Colonic mucosa (tissue), 4 donors: ENCODE measurements around the gene FANCE. TPM values are rescaled to one million over a fixed set of nuclear protein-coding genes. Genes with fewer than 3 reads are reported as not detected.

Source experiments
- DNase-seq: peaks from one replicate; pipeline ENCODE4 v3.0.0-alpha.2; 2020
- H3K27ac ChIP-seq: fragments of 200-600 bp; one replicate; pipeline ENCODE4 v1.8.0; 2021
- H3K27me3 ChIP-seq: fragments of 200-600 bp; one replicate; pipeline ENCODE4 v1.8.0; 2021
- H3K36me3 ChIP-seq: fragments of 200-600 bp; one replicate; pipeline ENCODE4 v1.8.0; 2021
- H3K4me1 ChIP-seq: fragments of 200-600 bp; one replicate; pipeline ENCODE4 v1.8.0; 2021; ENCODE audit warnings: mild to moderate bottlenecking
- H3K4me3 ChIP-seq: fragments of 200-600 bp; one replicate; pipeline ENCODE4 v1.8.0; 2021
- H3K9ac ChIP-seq, 2 donors: one replicate each; pipeline ENCODE4 v1.7.0; 2013; ENCODE audit warnings: control low read depth in 2 of 2, low read depth in 2 of 2, low read length in 2 of 2
- H3K9me3 ChIP-seq: fragments of 200-600 bp; one replicate; pipeline ENCODE4 v1.8.0; 2021
- CTCF ChIP-seq: fragments of 200-600 bp; IDR thresholded peaks from one replicate; pipeline ENCODE4 v1.8.0; 2022; ENCODE audit warnings: antibody characterized with exemption, mild to moderate bottlenecking
- intact Hi-C: fragments of 100-400 bp; cut with DNase I; formaldehyde crosslinking; loops from one replicate; pipeline ENCODE4 v1.14.1; 2022
- total RNA-seq, 2 donors: library from RNA; stranded (reverse); fragmentation: NEBNext Ultra II Directional in 1 of 2; extraction: Animal tissue kit (Norgen Biotek cat#: 25700) in 1 of 2; gene quantifications; one replicate each; pipeline ENCODE4 v1.2.1, GENCODE V29; 2021
- donor health status: healthy.
- donor health status: DM: no; HTN: no; CAD: no.
- donor health status: DM: no; HTN: no; CAD: no.

Gene FANCE
- total RNA-seq, 2 donors from 2014 or later: 3.7 to 10.7 TPM

DNA sequence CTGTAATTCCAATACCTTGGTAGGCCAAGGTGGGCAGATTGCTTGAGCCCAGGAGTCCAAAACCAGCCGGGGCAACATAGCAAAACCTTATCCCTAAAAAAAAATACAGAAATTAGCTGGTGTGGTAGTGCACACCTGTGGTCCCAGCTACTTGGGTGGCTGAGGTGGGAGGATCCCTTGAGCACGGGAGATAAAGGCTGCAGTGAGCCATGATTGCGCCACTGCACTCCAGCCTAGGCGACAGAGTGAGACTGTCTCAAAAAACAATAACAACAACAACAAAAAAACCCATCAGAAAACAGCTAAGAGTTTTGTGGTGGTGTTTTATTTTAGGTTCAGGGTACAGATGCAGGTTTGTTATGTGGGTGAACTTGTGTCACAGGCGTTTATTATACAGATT lies 42.9 kb upstream of the FANCE start:
- intact Hi-C loops: no loop called here
- no peak for TF ChIP-seq CTCF
- no peak overlapping the region for H3K27ac ChIP-seq
- no peak for DNase-seq
- H3K27me3 ChIP-seq: no peaks in the 10 kb centered on the region
- no peaks in the 10 kb centered on the region for H3K9me3 ChIP-seq
- no peaks in the 10 kb centered on the region for H3K4me1 ChIP-seq
- no peak overlapping the region for H3K9ac ChIP-seq
- H3K36me3 ChIP-seq: no peaks in the 10 kb centered on the region
- no peak overlapping the region for H3K4me3 ChIP-seq

DNA sequence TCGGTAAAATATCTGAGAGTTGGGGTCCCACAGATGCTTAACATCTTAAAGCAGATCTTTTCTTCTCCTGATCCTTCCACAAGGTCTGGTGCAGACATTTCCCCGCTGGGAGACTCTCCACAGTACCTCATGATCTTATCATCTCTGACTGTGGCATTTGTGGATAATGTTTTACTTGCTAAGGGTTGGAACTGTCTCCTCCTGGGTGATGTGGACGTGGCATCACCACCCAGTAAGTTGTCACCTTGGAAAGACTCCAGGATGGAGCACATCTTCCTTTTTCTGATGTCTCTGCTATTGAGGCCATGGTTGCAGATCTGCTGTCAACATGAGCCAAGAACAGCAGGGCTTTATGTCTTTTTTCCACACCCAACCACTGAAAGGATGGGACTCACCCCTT lies 42.0 kb upstream of the FANCE start:
- no peaks in the 10 kb centered on the region for H3K27me3 ChIP-seq
- intact Hi-C loops: no loop called here
- peaks cover 3% of the 10 kb centered on the region for H3K4me1 ChIP-seq
- H3K27ac ChIP-seq: no peak overlapping the region
- no peak for DNase-seq
- H3K9ac ChIP-seq: no peak overlapping the region
- H3K9me3 ChIP-seq: no peaks in the 10 kb centered on the region
- TF ChIP-seq CTCF: no peak
- H3K36me3 ChIP-seq: no peaks in the 10 kb centered on the region
- H3K4me3 ChIP-seq: no peak overlapping the region

GRCh38 chr6:35411066-35411465 lies 41.1 kb upstream of the FANCE start:
- H3K9ac ChIP-seq: no peak overlapping the region
- no peak overlapping the region for H3K4me3 ChIP-seq
- H3K4me1 ChIP-seq: peaks cover 3% of the 10 kb centered on the region
- H3K27ac ChIP-seq: no peak overlapping the region
- DNase-seq: no peak
- TF ChIP-seq CTCF: no peak
- H3K9me3 ChIP-seq: no peaks in the 10 kb centered on the region
- no peaks in the 10 kb centered on the region for H3K27me3 ChIP-seq
- intact Hi-C loops: no loop called here
- H3K36me3 ChIP-seq: no peaks in the 10 kb centered on the region

DNA sequence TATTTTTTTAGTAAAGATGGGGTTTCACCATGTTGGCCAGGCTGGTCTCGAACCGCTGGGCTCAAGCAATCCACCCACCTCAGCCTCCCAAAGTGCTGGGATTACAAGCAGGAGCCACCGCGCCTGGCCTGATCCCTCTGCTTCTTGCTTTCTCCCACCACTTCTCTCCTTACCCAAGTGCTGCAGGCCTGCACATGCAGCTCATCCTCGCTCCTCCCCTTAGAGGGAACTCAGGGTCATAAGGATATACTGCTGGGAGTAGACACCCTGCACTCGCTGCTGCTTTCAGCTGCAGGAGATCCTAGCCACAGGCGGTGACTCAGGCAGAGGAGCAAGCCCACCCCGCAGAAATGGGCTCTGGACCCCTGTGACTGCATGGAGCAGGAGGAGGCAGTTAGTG lies 40.0 kb upstream of the FANCE start:
- Histone ChIP-seq H3K27me3 (no peaks in the 10 kb centered on the region), H3K4me3 (no peak overlapping the region), H3K27ac (no peak overlapping the region), H3K4me1 (peaks cover 3% of the 10 kb centered on the region), H3K9me3 (no peaks in the 10 kb centered on the region), H3K9ac (no peak overlapping the region), H3K36me3 (no peaks in the 10 kb centered on the region)
- no peak for DNase-seq
- no peak for TF ChIP-seq CTCF
- intact Hi-C loops: no loop called here

- intact Hi-C loops: no loop called here
- no peak overlapping the region for H3K27ac ChIP-seq
- H3K4me1 ChIP-seq: peaks cover 16% of the 10 kb centered on the region
- H3K36me3 ChIP-seq: no peaks in the 10 kb centered on the region
- H3K27me3 ChIP-seq: no peaks in the 10 kb centered on the region
- no peak for DNase-seq
- H3K4me3 ChIP-seq: no peak overlapping the region
- no peaks in the 10 kb centered on the region for H3K9me3 ChIP-seq
- TF ChIP-seq CTCF: no peak
- H3K9ac ChIP-seq: no peak overlapping the region
Observed at GRCh38 chr6:35413911-35414310, 38.2 kb upstream of the FANCE start.
